ENCODE results near the gene HLA-C.
"Not testable (repeated sequence)": the region's sequence is repeated elsewhere in the genome, so short reads cannot be mapped to it uniquely, and the experiment has no call there.

The HLA-C gene

DNA sequence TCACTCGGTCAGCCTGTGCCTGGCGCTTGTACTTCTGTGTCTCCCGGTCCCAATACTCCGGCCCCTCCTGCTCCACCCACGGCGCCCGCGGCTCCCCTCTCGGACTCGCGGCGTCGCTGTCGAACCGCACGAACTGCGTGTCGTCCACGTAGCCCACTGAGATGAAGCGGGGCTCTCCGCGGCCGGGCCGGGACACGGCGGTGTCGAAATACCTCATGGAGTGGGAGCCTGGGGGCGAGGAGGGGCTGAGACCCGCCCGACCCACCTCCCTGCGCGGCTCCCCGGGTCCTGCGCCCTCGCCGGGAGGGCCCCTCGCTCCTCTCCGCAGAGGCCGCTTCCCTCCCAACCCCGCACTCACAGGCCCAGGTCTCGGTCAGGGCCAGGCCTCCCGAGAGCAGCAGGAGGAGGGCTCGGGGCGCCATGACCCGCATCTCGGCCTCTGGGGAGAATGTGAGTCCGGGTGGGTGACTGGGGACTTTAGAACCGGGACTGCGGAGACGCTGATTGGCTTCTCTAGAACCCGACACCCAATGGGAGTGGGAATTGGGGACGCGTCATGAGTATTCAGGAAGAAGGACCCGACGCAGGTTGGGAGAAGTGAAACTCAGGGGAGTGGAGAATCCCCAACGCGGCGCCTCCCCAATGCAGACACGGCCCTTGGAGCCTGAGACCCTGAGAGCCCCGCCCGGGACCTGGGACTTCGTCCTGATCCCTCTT is at the start of gene HLA-C:
Gene HLA-C, minus strand, starts transcription at position 452 of the 717 bp plus-strand sequence. Its CDS starts 21 bp downstream, at position 431.
- DNase-seq (ENCODE audit: low read depth): peak; percentile 80

DNA sequence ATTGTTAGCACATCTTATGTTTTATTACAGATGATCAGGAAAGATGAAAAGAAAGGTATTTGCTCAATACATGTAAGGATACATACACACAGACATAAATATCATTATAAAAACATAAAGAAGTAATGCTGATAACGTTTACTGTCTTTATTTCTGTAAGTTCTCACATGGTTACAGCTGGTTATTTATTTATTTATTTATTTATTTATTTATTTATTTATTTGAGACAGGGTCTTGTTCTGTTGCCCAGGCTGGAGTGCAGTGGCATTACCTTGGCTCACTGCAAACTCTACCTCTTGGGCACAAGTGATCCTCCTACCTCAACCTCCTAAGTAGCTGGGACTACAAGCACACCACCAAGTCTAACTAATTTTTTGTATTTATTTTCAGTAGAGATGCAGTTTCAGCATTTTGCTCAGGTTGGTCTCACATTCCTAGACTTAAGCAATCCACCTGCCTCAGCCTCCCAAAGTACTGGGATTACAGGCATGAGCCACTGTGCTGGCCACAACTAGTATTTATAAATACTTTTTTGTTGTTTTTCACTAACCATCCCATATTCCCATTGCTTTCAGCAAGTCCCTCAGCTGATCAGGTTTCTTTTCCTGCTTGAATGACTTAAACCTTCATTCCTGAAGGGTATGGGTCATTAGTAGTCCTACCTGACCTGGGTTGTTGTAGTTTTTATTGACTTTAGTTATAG is 49.3 kb upstream of the HLA-C start:
- DNase-seq (ENCODE audit: low read depth): no peak

DNA sequence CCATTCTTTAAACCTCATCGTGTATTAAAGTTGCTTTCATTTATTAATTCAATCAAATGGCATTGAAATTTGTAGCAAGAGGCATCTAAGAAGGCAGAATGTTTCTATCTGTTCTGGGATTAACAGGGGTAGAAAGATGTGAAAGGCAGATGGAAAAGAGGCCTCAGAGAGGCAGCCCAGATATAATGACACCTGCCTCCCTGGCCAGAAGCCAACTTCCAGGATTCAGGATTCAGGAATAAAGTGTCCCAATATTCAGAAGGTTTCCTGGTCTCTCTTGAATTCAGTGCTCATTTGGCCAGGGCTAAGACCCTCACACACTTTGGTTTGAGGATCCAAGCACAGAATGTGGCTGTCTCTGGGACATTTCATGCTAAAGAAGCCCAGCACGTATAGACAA is 45.1 kb upstream of the HLA-C start:
- no peak for DNase-seq (ENCODE audit: low read depth)

DNA sequence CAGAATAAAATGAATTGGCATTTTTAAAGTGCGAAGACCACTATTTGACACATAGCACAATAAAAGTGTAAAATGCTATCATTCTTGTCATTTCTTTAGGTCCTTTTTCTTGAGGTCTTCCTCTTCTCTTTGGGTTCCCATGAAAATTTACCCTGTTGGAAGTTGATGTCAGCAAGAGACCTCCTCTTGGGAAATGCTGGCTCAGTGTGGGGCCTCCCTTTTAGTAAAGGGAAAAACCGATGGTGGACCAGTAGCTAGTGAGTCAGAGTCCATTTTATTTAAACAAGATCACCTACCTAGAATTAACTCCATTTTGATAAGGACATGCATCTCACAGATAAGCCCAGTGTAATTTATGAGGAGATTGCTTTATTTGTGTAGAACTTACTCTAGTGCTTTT is 37.7 kb upstream of the HLA-C start:
- no peak for DNase-seq (ENCODE audit: low read depth)

DNA sequence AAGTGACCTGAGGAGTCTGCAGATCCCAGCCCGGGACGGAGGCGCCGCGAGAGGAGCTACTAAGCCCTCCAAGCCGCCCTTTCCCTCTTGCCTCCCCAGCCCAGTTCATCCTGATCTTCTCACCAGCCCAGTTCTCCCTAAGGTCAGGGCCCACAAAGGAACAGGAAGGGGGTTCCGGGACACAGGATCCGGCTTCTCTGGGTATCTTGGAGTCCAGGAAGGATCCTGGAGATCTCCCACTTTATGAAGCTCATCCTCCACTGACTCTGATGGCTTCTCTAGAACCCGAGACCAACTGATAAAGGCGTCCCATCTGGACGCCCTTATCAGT is 36.9 kb upstream of the HLA-C start:
- no peak for DNase-seq (ENCODE audit: low read depth)

DNA sequence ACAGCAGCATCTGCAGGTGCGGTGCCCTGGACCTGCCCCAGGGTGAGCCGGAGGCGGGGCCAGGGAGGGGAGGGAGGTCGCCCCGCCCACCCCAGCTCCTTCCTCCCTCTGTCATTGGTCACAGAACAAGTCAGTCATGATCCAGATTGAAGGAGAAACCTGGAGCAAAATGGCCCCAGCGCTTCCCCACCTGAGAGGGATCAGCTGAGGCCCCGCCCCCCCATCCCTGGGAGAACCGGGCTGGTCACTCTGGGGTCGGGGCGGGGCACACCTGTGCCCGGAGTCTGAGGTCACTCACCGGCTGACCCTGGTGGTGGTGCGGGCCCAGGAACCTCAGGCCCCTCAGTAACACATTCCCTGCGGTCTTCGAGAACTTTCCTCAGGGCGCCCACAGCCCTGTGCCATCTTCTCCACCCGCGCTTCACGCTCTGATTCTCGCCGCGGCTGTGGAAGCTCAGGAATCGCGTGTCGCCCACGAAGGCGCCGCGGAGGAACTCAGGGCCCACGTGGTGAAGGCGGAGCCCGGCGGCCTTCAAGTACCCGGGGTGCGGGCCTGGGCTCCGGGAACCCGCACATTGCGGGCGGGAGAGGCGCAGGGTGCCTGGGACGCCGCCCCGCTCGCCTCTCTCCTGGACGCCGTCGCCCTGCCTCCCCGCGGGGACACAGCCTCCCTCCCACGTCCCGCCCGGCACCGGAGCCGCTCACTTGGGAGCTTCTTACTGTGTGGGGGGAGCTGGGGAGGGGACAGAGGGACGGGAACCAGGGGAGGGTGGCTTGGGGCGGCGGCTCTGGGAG is 36.4 kb upstream of the HLA-C start:
- DNase-seq (ENCODE audit: low read depth): peak; percentile 61

DNA sequence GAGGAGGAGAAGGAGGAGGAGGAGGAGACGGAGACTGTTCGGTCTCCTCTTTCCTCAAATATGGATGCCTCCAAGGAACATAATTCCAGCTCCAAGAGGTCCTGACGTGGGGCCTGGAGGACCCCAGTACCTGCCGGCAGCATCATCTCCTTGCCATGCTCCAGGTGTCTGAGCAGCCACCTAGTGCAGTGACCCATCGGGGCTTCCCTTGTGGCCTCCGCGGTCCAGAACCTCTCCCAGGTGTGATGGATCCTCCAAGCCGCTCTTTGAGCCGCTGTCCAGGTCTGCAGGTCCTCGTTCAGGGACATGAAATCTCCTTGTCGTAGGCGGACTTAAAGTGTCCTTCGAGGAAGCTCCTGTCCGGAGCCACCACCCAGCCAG is 35.8 kb upstream of the HLA-C start:
- DNase-seq (ENCODE audit: low read depth): no peak

DNA sequence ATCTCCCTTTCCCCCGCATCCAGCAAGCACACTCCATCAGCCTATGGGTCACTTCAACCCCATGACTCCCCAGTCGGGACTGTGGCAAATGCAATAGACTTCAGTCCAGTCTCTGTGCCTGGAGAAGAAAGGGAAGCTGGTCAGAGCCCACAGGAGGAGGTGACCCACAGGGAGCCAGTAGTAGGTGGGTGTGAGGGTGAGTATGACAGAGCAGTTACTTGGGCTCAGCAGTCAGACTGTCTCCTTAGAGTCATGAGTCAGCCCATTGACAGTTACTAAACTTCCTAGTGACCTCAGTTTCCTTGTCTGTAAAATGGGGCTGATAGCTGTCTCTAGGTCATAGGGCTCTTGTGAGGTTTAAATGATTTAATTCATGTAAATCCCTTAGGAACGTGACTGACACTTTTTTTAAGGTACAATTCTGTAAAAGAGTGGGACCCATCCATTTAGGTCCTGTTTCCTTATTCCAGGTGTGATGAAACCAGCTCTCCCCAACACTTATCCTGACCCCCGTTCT is 33.9 kb upstream of the HLA-C start:
- no peak for DNase-seq (ENCODE audit: low read depth)

DNA sequence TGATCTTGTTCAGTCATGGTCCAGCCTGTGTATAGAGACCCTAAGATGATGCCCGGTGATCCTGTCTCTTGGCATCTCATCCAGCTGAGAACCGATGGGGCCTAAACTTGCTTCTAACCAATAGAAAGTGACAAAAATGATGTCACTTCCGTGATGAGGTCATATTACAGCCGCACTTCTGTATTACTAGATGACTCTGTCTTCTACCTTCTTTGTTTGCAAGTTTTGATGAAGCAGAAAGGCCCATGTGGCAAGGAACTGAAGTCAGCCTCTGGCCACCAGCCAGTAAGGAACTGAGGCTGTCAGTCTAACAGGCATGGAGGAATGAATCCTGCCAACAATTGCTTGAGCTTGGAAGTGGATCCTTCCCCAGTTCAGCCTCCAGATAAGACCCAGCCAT is 32.8 kb upstream of the HLA-C start:
- DNase-seq (ENCODE audit: low read depth): no peak

DNA sequence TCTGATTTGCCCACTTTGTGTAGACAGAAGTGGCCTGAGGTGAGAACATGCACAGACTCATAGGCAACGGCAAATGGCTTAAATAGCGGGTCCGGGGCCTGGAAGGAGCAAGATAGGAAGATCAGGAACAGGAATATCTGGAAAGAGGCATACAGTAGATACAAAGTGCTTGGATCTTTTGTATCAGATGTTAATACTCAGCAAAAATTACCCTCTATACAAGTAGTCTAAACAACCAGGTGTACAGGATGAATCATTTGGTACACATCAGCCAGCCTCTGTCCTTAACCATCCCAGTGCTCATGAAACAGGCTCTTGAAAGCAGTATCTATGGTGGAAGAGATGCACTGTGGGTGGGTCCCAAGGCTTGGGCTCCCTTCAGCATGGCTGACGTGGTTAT is 28.9 kb upstream of the HLA-C start:
- DNase-seq (ENCODE audit: low read depth): no peak

DNA sequence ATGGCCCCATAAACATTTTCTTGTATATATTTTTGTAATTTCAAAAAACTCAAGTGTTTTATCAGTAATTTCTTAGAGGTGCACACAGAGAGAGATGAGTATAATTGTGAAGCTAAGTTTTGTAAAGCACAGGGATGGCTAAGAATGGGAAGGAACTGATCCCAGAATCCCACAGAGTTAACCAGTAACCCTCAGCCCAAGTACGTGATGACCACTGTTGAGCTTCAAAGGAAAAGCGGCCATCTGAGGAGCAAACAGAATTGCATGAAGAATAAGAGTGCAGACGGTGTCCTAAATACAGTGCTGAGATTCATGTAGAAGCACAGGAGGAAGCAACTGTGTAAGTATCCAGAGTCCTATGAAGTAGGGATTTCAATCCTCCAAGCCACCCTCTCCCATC is 28.1 kb upstream of the HLA-C start:
- DNase-seq (ENCODE audit: low read depth): no peak

DNA sequence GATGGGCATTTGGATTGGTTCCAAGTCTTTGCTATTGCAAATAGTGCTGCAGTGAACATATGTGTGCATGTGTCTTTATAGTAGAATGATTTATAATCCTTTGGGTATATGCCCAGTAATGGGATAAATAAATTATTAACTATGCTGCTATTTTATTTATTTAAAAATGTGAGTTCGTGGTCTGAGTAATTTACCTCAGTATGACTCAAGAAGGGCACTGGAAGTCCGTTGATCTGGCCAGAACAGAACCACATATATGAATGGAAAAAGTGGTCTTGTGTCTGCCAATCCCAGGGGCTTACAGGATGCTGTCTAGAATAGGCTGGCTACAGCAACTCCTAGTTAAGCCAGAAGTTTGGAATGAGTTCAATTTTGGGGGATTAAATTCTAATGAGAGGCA is 27.6 kb upstream of the HLA-C start:
- no peak for DNase-seq (ENCODE audit: low read depth)

DNA sequence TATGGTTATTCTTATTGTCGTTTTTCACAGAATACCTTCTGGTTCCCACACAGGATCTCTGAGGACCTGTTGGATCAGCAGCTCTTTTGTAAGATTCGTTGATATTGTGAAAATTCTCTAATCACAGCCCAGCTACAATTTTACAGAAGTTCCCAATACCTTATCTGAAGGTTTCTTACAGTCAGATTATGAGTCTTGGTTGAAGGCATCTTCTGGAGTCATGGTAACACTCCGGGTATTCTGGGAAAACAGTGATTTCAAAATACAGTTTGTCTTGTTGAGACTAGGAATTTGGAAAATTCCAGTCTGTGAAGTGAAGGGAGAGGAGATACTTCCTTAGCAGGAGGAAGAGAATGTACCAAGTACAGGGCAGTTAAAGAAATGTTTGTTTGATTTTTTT is 22.2 kb upstream of the HLA-C start:
- DNase-seq (ENCODE audit: low read depth): no peak

DNA sequence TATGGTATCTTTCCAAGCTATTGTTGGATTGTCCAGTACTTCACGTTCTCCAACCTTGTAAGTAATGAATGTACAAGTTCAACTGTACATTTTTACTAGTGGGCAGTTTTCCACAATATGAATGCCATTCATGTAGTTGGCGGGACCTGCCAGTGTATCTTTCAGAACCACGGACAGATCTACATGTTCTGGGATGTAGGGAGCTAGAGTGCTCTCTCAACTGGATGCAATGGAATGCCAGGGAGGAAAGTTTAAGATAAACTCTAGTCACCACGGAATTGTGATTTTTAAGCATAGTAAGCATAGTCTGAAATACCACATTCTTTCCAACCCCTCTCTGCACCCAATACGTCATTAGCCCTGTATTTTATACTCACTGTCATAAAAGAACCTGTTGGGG is 21.5 kb upstream of the HLA-C start:
- no peak for DNase-seq (ENCODE audit: low read depth)

DNA sequence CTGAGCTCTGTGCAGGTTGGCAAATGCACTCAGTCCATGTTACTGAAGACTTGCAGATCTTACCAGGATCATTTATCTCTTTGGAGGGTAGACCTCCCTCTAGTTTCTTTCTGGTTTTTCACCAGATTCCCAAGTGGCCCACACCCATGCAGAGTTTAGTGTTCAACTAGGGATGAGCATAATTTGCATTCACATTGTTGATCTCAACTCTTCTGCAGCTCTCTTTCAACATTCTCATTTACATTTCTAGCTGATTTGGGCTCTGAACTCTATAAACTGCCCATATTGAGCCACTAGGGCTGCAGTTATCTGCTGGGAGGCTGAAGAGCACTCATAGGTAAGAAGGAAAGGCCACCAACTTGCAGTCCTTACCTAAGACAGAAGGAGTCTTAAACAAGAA is 17.9 kb upstream of the HLA-C start:
- DNase-seq (ENCODE audit: low read depth): no peak

DNA sequence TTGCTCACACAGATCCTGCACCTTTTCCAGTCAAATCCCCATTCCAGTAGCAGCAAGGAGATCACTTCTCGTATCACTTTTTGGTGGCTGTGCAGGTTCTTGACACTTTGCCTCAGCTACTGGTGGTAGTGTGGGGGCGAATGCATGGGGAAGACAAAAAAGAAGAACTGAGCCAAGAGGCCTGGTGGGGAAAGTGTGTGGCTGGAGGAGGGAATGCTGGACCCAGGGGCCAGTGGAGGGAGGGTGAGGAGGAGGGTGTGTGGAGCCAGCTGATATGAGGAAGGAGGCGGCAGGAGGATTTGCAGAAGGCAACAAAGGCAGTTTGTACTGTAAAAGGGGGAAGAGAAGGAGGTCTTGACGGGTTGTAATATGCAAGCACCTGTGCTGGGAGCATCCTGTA is 15.7 kb upstream of the HLA-C start:
- no peak for DNase-seq (ENCODE audit: low read depth)

DNA sequence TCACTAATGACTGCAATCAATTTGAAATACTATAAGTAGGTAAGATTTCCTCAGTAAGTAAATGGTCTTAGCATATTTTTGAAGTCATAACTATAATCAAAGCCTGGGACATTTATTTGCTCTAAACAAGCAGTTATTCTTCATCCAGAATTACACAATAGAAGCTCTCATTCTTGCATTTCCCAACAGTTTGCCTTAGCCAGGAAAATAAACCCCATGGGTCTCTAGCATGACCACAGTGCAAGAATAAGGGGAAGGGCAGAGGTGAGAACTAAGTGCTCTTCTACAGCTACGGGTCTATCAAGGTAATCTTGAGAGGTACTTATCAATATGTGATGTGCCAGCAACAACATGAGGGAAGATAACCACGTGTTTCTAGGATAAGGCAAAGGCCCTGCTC is 14.1 kb upstream of the HLA-C start:
- DNase-seq (ENCODE audit: low read depth): no peak

DNA sequence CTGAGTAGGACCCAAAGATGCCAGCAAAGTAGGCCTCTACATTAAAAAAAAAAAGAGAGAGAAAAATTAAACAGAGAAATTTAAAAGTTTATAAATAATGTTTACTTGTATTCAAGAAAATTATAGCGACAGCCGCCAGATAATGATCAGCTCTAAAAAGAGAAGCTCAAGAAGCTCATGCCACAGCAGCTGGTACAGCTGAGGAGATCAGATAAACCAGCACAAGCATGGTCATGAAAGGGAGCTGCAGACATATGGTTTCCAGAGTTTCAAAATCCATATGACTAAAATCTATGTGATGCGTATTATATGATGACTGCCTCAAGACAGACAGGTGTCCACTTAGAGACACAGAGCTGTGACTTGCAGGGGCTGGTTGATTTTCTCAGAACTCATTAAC is 13.6 kb upstream of the HLA-C start:
- DNase-seq (ENCODE audit: low read depth): no peak

DNA sequence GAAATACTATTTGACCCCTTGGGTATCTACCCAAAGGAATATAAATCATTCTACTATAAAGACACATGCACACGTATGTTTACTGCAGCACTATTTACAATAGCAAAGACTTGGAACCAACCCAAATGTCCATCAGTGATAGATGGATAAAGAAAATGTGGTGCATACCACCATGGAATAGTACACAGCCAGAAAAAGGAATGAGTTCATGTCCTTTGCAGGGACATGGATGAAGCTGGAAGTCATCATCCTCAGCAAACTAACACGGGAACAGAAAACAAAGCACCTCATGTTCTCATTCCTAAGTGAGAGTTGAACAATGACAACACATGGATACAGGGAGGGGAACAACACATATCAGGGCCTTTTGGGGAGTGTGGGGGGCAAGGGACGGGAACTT is 7.8 kb upstream of the HLA-C start:
- DNase-seq (ENCODE audit: low read depth): not testable (repeated sequence)

DNA sequence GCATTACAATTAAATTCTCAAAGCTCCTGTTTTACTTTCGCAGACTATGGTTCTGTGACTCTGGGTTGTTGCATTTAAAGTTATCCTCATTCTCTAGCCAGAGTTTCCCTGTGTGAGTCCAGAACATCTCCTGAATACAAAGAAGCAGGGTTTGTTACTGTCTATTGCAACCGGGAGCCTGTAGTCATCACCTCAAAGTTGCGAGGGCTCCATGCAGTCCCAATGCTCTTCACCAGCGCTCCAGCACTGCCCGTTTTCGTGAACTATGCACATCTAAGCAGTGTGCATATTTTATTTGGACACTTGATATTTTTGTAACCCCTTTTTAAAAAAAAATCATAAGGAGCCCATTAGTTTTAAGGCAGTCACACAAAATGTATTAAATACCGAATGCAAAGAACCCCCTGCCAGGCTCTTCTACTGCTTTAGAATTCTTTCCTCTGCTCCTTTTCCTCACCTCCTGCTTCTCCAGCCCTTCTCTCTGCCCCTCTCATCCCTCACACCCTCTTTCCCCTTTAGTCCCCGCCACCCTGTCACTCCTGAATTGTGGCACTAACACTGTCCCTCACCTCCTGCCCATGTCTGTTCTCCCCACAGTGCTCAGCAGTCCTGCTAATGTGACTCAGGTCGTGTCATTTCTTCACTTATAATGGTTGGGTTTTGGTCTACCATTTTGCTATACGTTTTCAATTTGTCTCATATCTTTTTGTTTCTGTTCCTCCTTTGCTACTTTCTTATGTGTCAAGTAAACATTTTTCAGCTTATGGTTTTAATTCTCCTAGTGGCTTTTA is 1.1 kb upstream of the HLA-C start:
- no peak for DNase-seq (ENCODE audit: low read depth)

DNA sequence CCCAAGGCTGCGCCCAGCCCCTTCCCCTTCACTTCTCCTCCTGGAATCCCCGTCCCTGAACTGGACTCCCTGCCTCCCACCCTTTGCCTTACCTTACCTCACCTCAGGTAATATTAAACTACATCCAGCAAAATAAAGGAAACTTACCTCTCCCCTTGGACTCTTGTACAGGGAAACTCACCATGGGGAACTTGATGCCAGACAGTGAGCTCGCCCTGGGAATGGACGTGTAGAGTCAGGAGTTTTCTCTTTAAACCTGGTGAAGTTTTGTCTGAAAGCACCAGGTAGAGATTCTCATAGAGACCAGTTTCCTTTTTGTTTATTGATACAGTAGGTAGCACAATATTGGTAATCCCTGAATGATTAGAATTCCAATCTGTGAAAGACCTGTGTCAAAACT is 544 bp upstream of the HLA-C start:
- no peak for DNase-seq (ENCODE audit: low read depth)
